GM11168 (cell line): Measurements from ENCODE around the gene DDAH1.

Source experiments
- in situ Hi-C: fragments of 300-500 bp; cut with MboI; formaldehyde crosslinking; loops from one replicate; pipeline ENCODE4 v1.12.0; 2022; ENCODE audit warnings: low sequenced_read_pairs; ENCODE audit not compliant: unreplicated experiment

DDAH1 gene

DNA sequence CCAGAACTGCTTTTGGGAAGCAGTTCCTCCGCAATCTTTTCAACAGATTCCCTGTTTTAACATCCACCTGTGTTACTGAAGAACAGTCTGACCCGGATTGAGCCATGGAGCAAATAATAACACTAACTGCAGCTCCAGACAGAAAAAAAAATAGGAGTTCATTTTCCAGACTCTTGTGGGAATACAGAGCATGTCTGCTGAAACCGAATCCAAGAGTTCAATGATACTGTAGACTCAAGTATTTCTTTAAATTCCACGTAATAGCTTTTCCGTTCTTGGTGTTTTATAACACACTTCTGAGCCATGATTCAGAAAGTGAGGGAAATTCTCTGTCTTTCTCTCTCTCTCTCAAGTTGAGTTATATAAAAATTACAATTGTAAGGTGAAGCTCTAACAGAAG lies 60.6 kb downstream of the DDAH1 start:
- in situ Hi-C loops: no loop called here

GRCh38 chr1:85398391-85399064 lies 66.4 kb downstream of the DDAH1 start:
- in situ Hi-C loops: no loop called here

- in situ Hi-C loops: no loop called here
These were observed 67.4 kb downstream of the DDAH1 start for GRCh38 chr1:85397490-85398032.

DNA sequence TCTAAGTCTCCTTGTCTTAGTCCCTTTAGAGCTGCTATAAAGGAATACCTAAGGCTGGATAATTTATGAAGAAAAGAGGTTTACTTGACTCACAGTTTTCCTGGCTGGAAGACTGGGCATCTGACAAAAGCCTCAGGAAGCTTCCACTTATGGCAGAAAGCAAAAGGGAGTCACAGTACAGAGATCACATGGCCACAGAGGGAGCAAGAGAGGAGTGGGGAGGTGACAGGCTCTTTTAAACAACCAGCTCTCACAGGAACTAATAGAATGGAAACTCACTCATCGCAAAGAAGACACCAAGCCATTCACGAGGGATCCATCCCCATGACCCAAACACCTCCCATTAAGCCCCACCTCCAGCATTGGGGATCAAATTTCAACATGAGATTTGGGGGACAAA lies 68.8 kb downstream of the DDAH1 start:
- in situ Hi-C loops: no loop called here

DNA sequence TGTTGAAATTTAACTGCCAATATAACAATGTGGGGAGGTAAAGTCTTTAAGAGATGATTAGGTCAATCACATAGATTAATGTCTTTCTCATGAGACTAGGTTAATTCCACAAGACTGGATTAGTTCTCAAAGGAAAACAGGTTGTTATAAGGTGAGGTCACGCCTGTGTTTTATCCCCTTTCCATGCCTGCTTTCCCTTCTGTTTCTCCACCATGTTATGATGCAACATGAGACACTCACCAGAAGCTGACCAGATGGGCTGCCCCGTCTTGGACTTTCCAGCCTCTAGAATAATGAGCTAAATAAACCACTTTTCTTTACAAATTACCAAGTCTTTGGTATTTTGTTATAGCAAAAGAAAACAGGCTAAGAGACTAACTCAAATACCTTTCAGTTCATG lies 70.8 kb downstream of the DDAH1 start:
- in situ Hi-C loops: no loop called here

DNA sequence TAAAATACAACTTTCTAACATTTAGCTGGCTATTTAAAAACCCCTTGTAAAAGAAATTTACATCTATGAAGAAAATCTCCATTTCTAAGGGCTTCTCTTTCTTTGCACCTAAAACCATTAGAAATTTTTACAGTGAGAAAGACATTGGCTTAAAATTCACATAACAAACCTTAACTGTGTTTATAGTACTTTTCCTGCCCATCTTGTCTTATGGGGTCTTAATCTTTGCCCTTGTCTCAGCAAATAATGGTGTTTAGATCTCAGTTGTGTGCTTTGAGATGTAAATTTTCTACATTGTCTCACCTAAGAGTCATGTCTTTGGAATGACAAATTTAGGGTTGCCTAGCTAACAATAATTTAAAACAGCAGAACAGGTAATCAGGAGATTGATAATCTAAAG lies 71.5 kb downstream of the DDAH1 start:
- in situ Hi-C loops: no loop called here

- in situ Hi-C loops: no loop called here
These were observed 76.5 kb downstream of the DDAH1 start for GRCh38 chr1:85388416-85388815.

DNA sequence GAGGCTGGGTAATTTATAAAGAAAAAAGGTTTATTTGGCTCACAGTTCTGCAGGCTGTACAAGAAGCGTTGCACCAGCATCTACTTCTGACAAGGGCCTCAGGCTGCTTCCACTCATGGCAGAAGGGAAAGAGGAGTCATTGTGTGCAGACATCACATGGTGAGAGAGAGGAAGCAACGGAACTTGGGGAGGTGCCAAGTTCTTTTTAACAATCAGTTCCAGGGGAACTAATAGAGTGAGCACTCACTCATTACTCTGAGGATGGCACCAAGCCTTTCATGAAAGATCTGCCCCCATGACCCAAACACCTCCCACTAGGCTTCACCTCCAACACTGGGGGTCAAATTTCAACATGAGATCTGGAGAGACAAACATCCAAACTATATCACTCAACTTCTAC lies 77.2 kb downstream of the DDAH1 start:
- in situ Hi-C loops: no loop called here

DNA sequence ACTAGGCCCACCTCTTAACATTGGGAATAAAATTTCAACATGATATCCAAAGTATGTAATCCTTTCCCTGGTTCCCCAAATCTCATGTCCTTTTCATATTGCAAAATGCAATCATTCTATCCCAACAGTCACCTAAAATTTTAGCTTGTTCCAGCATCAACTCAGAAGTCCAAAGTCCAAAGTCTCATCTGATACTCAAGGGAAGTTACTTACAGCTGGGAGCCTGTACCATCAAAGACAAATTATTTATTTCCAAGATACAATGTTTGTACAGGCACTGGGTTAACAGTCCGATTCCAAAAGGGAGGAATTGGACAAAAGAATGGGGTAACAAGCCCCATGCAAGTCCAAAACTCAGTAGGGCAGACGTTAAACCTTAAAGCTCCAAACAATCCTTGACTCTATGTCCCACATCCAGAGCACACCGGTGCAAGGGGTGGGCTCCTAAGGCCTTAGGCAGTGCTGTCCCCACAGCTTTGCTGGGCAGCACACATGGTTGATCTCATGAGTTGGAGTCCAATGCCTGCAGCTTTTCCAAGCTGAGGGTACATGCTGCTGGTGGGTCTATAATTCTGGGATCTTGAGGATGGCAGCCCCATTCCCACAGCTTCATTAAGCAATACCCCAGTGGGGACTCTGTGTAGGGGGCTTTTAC lies 78.8 kb downstream of the DDAH1 start:
- in situ Hi-C loops: no loop called here

GRCh38 chr1:85379203-85380136 lies 85.5 kb downstream of the DDAH1 start:
- in situ Hi-C loops: no loop called here

DNA sequence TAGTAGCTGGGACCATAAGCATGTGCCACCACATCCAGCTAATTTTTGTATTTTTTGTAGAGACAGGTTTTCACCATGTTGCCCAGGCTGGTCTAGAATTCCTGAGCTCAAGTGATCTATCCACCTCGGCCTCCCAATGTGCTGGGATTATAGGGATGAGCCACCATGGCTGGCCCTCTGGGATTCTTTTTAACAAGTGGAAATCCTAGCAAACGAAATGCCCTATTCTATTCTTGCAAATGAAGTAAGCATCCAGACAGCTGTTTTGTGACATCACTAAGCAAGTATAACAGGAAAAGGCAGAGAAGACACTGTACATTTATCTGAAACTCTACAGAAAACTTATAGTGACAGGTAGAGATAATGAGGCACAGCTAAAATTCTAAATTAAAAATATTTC lies 86.4 kb downstream of the DDAH1 start:
- in situ Hi-C loops: no loop called here

DNA sequence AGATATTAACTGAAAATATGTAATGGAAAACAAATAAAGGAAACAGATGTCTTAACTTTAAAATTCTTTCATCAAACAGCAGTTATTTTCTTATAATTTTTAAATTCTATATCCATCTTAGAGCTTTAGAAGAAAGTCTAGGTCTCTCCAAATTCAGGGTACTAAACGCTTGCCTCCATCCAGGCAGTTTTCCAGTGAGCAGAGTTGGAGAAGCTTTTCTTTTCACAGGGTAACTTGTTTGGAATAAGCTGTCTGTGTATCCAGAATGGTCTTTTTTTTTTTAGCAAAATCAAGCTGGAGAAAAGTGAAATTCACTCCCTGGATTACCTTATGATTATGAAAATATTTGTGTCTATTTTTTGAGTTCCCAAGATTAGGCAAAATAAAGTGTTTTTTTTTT lies 88.6 kb downstream of the DDAH1 start:
- in situ Hi-C loops: no loop called here

- in situ Hi-C loops: no loop called here
These were observed 89.5 kb downstream of the DDAH1 start for GRCh38 chr1:85375493-85375892.

DNA sequence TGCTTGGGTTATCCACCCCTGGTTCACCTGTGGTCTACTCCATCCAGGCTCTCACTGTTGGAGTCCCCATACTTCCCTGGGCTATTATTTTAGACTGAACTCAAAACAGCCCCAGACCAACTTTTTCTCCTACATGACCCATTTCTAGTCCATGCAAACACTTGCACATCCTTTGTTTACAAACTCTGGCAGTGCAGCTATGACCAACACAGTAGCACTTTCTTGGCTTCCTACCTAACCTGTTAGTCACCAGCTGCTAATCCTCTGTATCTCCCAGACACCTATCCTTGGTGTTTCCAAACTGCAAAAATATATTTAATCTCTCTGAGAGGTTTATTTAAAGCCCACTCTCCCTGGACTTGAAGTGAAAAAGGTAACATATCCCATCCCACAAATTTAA lies 90.8 kb downstream of the DDAH1 start:
- in situ Hi-C loops: no loop called here

GRCh38 chr1:85373378-85373708 lies 91.6 kb downstream of the DDAH1 start:
- in situ Hi-C loops: no loop called here

- in situ Hi-C loops: no loop called here
These were observed 92.1 kb downstream of the DDAH1 start for GRCh38 chr1:85372683-85373377.

DNA sequence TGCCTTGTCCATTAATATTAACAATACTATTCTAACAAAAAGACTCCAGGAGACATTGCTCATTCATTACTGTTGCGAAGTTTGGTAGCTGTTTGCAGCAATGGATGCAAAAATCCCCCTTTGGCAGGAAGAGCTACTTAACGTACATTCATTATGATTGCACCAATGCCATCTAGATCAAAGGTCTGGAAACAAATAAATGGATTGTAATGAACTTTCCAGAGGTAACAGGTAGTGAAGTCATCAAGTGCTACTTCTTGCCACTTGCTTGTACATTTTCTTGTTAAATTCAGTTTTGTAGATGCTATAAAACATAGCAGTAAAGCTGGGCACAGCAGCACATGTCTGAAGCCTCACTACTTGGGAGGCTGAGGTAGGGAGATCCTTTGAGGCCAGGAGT lies 93.9 kb downstream of the DDAH1 start:
- in situ Hi-C loops: no loop called here

DNA sequence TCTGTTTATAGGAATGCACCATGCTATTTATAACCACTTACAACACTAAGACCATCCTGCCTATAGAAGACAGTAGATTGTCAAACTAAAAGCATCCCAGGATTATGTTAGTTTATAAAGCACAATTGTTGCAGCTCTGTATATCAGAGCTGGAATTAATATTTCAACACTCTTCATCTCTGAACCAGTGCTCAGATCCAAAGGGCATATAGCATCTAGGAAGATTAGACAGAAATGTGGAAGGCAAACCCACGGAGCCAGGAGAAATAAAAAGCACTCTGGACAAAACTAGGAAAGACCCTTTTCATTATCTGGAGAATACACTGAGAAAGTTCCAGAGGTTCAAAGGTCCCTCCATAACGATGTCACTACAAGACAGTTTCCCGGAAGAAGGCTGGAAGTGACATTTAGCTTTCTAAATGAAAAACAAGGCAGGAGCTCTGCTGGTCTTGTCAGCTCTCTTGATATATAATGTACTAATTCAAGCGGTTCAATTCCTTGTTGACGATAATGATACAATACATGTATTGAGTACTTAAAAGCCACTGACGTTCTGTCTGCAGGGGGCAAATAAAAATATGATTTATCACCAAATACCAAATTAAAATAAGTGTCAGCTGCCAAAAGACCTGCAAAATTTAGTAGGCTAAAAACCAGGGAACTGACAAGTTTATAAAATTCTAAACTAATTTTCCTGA lies 96.7 kb downstream of the DDAH1 start:
- in situ Hi-C loops: no loop called here

DNA sequence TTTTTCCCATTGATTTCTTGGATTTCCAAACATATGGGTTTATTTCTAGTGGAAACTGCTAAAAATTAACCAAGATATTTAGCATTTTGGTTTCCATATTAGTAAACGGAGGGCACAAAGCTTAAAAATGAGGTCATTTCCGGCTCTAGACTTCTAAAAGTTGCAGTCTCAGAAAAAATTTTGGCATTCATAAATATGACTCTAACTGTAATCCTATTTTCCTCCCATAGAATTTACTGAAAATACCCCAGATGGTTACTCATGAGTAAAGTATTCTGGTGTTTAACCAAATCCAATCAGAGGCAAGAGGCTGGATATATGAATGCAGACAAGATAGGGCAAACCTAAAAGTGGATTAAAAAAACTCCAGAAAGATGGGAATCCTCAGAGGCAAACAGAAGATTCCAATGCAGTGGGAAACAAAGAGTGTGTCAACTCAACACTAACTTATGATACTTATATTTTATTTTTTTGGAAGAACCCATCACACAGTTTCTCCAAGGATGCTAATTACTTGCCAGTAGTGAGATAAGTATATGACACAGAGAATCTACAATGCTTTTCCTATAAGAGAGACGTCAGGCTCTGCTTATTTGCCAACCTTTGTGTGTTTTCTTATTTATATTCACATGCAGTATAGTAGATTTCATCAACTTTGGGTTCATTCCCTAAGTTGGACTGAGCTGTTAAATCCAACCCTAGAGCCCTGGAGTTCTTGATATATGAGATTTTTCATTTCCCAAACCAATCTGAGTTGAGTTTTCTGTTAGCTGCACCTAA lies 98.4 kb downstream of the DDAH1 start:
- in situ Hi-C loops: no loop called here
